CD14-positive monocyte (primary cell): Measurements from ENCODE around the gene BCAR3. TPM values are rescaled to one million over a fixed set of nuclear protein-coding genes. Genes with fewer than 3 reads are reported as not detected.

Source experiments
- DNase-seq, 3 donors: peaks; one replicate each; pipeline ENCODE4 v3.0.0-alpha.2; 2011 to 2022
- H2AFZ ChIP-seq: 2 replicates; pipeline ENCODE4 v1.6.0; 2012; ENCODE audit warnings: mild to moderate bottlenecking, low read depth, low read length, inconsistent platforms; ENCODE audit not compliant: insufficient read depth, poor library complexity, severe bottlenecking
- H3K27ac ChIP-seq, 2 donors: 1 replicate in 1 of 2; 2 replicates in 1 of 2; pipeline ENCODE4 v1.5.1; 2012 to 2013; ENCODE audit warnings: low read length in 2 of 2, control low read depth in 1 of 2, inconsistent platforms in 1 of 2, low read depth in 1 of 2, mild to moderate bottlenecking in 1 of 2
- H3K27me3 ChIP-seq, 2 donors: one replicate each; pipeline versions ENCODE4 v1.6.0 to v1.6.1; 2011 to 2013; ENCODE audit warnings: low read length in 2 of 2; ENCODE audit not compliant: control insufficient read depth in 2 of 2, insufficient read depth in 2 of 2
- H3K36me3 ChIP-seq, 2 donors: replicated peaks in 1 of 2; 1 replicate in 1 of 2; 2 replicates in 1 of 2; pipeline versions ENCODE4 v1.5.1 to v1.6.1; 2012 to 2013; ENCODE audit warnings: low read length in 2 of 2, control low read depth in 1 of 2, inconsistent platforms in 1 of 2, mild to moderate bottlenecking in 1 of 2; ENCODE audit not compliant: insufficient read depth in 2 of 2, control insufficient read depth in 1 of 2
- H3K4me1 ChIP-seq, 2 donors: 1 replicate in 1 of 2; 2 replicates in 1 of 2; pipeline versions ENCODE4 v1.5.1 to v1.6.1; 2012 to 2013; ENCODE audit warnings: low read length in 2 of 2, control low read depth in 1 of 2, inconsistent platforms in 1 of 2, mild to moderate bottlenecking in 1 of 2, moderate library complexity in 1 of 2; ENCODE audit not compliant: insufficient read depth in 2 of 2, control insufficient read depth in 1 of 2
- H3K4me2 ChIP-seq: replicated peaks from 2 replicates; pipeline ENCODE3; 2012; ENCODE audit warnings: low read length, moderate library complexity, mild to moderate bottlenecking; ENCODE audit not compliant: poor library complexity, severe bottlenecking; ENCODE audit errors: extremely low read depth
- H3K4me3 ChIP-seq, 3 experiments: fragments of 200-600 bp in 1 of 3; sonication (generic) in 1 of 3; replicated peaks in 1 of 3; 1 replicate in 2 of 3; 2 replicates in 1 of 3; pipeline ENCODE4 v1.5.1; 2011 to 2013; ENCODE audit warnings: low read length in 3 of 3, mild to moderate bottlenecking in 3 of 3, control low read depth in 2 of 3, low read depth in 2 of 3, inconsistent platforms in 1 of 3, moderate library complexity in 1 of 3
- H3K79me2 ChIP-seq: 2 replicates; pipeline ENCODE4 v1.6.0; 2012; ENCODE audit warnings: mild to moderate bottlenecking, control low read depth, inconsistent platforms, low read length, moderate library complexity; ENCODE audit not compliant: insufficient read depth
- H3K9ac ChIP-seq: 2 replicates; pipeline ENCODE4 v1.6.0; 2017; ENCODE audit warnings: low read length, mild to moderate bottlenecking; ENCODE audit not compliant: insufficient read depth, poor library complexity, severe bottlenecking
- H3K9me3 ChIP-seq, 2 donors: replicated peaks in 1 of 2; 1 replicate in 1 of 2; 2 replicates in 1 of 2; pipeline versions ENCODE4 v1.5.1 to v1.6.1; 2012 to 2013; ENCODE audit warnings: low read length in 2 of 2, control low read depth in 1 of 2; ENCODE audit not compliant: control insufficient read depth in 1 of 2, insufficient read depth in 1 of 2
- H4K20me1 ChIP-seq: 2 replicates; pipeline ENCODE4 v1.6.0; 2012; ENCODE audit warnings: mild to moderate bottlenecking, low read length, control low read depth, moderate library complexity; ENCODE audit not compliant: insufficient read depth
- H3K27ac Mint-ChIP-seq, 7 donors: one replicate each; pipeline ENCODE4 v1.8.0; 2020; ENCODE audit warnings: mild to moderate bottlenecking in 7 of 7, mixed read lengths in 7 of 7, moderate library complexity in 6 of 7, inconsistent platforms in 2 of 7
- H3K27me3 Mint-ChIP-seq, 3 donors: one replicate each; pipeline ENCODE4 v1.8.0; 2021 to 2022; ENCODE audit warnings: low read depth in 3 of 3, mild to moderate bottlenecking in 3 of 3, mixed read lengths in 3 of 3, moderate library complexity in 3 of 3, inconsistent platforms in 1 of 3
- H3K36me3 Mint-ChIP-seq, 2 donors: one replicate each; pipeline ENCODE4 v1.8.0; 2020; ENCODE audit warnings: mixed read lengths in 2 of 2, inconsistent platforms in 1 of 2, mild to moderate bottlenecking in 1 of 2
- H3K4me1 Mint-ChIP-seq: one replicate; pipeline ENCODE4 v1.8.0; 2020; ENCODE audit warnings: mild to moderate bottlenecking, mixed read lengths
- H3K4me3 Mint-ChIP-seq, 2 donors: one replicate each; pipeline ENCODE4 v1.8.0; 2020; ENCODE audit warnings: mild to moderate bottlenecking in 2 of 2, mixed read lengths in 2 of 2, moderate library complexity in 1 of 2
- H3K9me3 Mint-ChIP-seq, 7 donors: one replicate each; pipeline ENCODE4 v1.8.0; 2020 to 2022; ENCODE audit warnings: mixed read lengths in 7 of 7, mild to moderate bottlenecking in 6 of 7, moderate library complexity in 6 of 7, inconsistent platforms in 2 of 7
- WGBS: methylation state at CpG from one replicate; pipeline ENCODE4 v1.1.5; 2013; ENCODE audit warnings: missing lambda C conversion rate; ENCODE audit not compliant: insufficient coverage; 5-methylcytosine and 5-hydroxymethylcytosine counted together
- intact Hi-C, 2 donors: fragments of 100-400 bp; cut with micrococcal nuclease; formaldehyde crosslinking; loops; one replicate each; pipeline versions ENCODE4 v1.15.0 to v1.15.1; 2023
- polyA plus RNA-seq, 3 donors: library from polyadenylated mRNA; depleted of rRNA in 1 of 3; unstranded in 2 of 3; stranded (reverse) in 1 of 3; fragments of 300-500 nt in 2 of 3; fragments of >200 nt in 1 of 3; fragmentation: Illumina TruSeq in 2 of 3; gene quantifications; 1 replicate in 2 of 3; 2 replicates in 1 of 3; pipeline ENCODE4 v1.2.3, GENCODE V29; 2012 to 2021
- TF ChIP-seq, protein P1 (sequence below): fragments of 200-600 bp; IDR thresholded peaks from one replicate; pipeline ENCODE4 v1.8.0; 2022; ENCODE audit warnings: antibody characterized with exemption, mild to moderate bottlenecking

BCAR3 gene
- polyA plus RNA-seq, 3 donors, result 0.05 to 0.41 TPM; not detected in 1

DNA sequence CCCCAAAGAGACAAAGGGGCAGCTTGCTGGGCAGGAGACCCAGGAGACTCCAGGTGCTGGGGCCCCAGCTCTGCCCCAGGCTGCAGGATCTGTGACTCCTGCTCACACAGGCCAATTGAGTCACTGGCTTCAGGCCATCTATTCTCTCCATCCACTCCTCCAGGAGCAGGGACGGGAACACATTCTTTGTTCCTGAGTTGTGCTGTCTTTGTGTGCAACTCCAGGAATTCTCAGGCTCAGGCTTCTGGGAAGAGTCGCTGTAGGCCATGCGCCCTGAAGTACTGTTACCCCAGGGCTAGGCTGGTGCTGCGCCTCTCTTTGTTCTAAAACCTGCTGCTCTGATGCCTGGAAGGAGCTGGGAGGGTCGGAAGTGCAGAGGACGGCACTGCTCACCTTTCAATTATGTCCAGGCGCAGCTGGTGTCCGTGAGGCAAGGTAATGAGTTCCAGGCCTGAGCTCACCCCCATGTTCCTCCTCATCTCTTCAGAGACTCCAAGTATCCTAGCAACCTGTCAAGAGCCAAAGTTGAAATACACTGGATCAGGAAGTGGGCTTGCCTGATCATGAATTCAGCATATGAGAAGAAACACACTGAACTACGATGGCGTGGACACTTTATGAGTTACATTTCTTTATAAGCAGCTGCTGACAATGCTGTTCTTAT lies 105.9 kb downstream of the BCAR3 start:
- H3K9ac ChIP-seq, result no peak overlapping the region
- H3K27me3 ChIP-seq, result no peaks in the 10 kb centered on the region
- Mint-ChIP-seq H3K9me3 (peaks cover 0 to 2% (median 0%) of the 10 kb centered on the region in 7 donors), H3K27me3 (peaks cover 0 to 3% (median 0%) of the 10 kb centered on the region in 3 donors), H3K4me1 (no peaks in the 10 kb centered on the region), H3K4me3 (no peak overlapping the region), H3K36me3 (no peaks in the 10 kb centered on the region), H3K27ac (peak overlapping the region in 1 of 7 donors; percentile 3)
- TF ChIP-seq, protein P1, sequence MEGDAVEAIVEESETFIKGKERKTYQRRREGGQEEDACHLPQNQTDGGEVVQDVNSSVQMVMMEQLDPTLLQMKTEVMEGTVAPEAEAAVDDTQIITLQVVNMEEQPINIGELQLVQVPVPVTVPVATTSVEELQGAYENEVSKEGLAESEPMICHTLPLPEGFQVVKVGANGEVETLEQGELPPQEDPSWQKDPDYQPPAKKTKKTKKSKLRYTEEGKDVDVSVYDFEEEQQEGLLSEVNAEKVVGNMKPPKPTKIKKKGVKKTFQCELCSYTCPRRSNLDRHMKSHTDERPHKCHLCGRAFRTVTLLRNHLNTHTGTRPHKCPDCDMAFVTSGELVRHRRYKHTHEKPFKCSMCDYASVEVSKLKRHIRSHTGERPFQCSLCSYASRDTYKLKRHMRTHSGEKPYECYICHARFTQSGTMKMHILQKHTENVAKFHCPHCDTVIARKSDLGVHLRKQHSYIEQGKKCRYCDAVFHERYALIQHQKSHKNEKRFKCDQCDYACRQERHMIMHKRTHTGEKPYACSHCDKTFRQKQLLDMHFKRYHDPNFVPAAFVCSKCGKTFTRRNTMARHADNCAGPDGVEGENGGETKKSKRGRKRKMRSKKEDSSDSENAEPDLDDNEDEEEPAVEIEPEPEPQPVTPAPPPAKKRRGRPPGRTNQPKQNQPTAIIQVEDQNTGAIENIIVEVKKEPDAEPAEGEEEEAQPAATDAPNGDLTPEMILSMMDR, result no peak
- no peak overlapping the region for H2AFZ ChIP-seq
- intact Hi-C loops, result no loop called here
- no peaks in the 10 kb centered on the region for H3K79me2 ChIP-seq
- no peaks in the 10 kb centered on the region for H3K9me3 ChIP-seq
- WGBS, result 94% methylated on average over 6 of the region's 10 CpGs
- H3K36me3 ChIP-seq, result no peaks in the 10 kb centered on the region
- H3K4me1 ChIP-seq, result no peaks in the 10 kb centered on the region
- H3K4me3 ChIP-seq, result no peak overlapping the region
- H3K4me2 ChIP-seq, result no peak overlapping the region
- H3K27ac ChIP-seq, result no peak overlapping the region
- H4K20me1 ChIP-seq, result no peaks in the 10 kb centered on the region
- no peak for DNase-seq

DNA sequence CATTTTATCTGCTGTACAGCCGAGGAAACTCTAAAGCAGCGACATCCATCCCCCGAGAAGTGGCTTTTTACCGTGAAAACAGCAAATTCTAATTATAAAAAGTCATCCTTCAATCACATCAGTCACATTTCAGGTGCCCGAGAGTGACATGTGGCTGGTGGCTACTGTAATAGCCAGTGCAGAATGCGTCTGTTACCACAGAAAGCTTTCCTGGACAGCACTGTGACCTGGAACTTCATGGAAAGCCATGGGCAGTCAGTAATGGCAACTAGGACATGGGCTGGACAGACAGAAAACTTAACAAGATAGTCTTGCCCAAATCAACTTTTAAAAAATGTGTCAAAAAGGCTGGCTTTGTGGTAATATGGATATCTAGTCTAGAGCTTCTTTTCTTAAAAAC lies 106.6 kb downstream of the BCAR3 start:
- H3K36me3 ChIP-seq, result no peaks in the 10 kb centered on the region
- no peak for DNase-seq
- Mint-ChIP-seq H3K4me3 (no peak overlapping the region), H3K27ac (no peak overlapping the region), H3K9me3 (peaks cover 0 to 2% (median 0%) of the 10 kb centered on the region in 7 donors), H3K4me1 (no peaks in the 10 kb centered on the region), H3K27me3 (peaks cover 0 to 3% (median 0%) of the 10 kb centered on the region in 3 donors), H3K36me3 (no peaks in the 10 kb centered on the region)
- no peak overlapping the region for H3K27ac ChIP-seq
- no peaks in the 10 kb centered on the region for H3K4me1 ChIP-seq
- no peak overlapping the region for H3K4me2 ChIP-seq
- H3K4me3 ChIP-seq, result no peak overlapping the region
- 94% methylated on average over 5 of the region's 6 CpGs for WGBS
- no peaks in the 10 kb centered on the region for H4K20me1 ChIP-seq
- H2AFZ ChIP-seq, result no peak overlapping the region
- TF ChIP-seq, protein P1, result no peak
- no peaks in the 10 kb centered on the region for H3K79me2 ChIP-seq
- H3K9ac ChIP-seq, result no peak overlapping the region
- intact Hi-C loops, result no loop called here
- H3K9me3 ChIP-seq, result no peaks in the 10 kb centered on the region
- H3K27me3 ChIP-seq, result no peaks in the 10 kb centered on the region
